8988T (cell line): ENCODE results near the gene DEPDC5.

Experiments used
- DNase-seq: peaks from one replicate; pipeline ENCODE4 v3.0.0; 2011

The DEPDC5 gene

GRCh38 chr22:31852691-31853421 lies 99.0 kb downstream of the DEPDC5 start:
- DNase-seq: no peak

- no peak for DNase-seq
Observed at GRCh38 chr22:31853736-31854495, 100.1 kb downstream of the DEPDC5 start.

GRCh38 chr22:31857247-31857646 lies 103.4 kb downstream of the DEPDC5 start:
- DNase-seq: no peak

- DNase-seq: no peak
Observed at GRCh38 chr22:31861226-31861840, 107.5 kb downstream of the DEPDC5 start.

GRCh38 chr22:31866918-31867317 lies 113.1 kb downstream of the DEPDC5 start:
- DNase-seq: no peak

- DNase-seq: no peak
Observed at GRCh38 chr22:31867386-31868153, 113.8 kb downstream of the DEPDC5 start.

GRCh38 chr22:31869739-31870138 lies 115.9 kb downstream of the DEPDC5 start:
- no peak for DNase-seq

GRCh38 chr22:31870890-31871289 lies 117.1 kb downstream of the DEPDC5 start:
- no peak for DNase-seq

- no peak for DNase-seq
Observed at GRCh38 chr22:31871480-31871879, 117.7 kb downstream of the DEPDC5 start.

GRCh38 chr22:31872209-31872608 lies 118.4 kb downstream of the DEPDC5 start:
- DNase-seq: no peak

- no peak for DNase-seq
Observed at GRCh38 chr22:31874821-31875220, 121.0 kb downstream of the DEPDC5 start.

GRCh38 chr22:31876156-31876920 lies 122.5 kb downstream of the DEPDC5 start:
- DNase-seq: no peak

GRCh38 chr22:31879585-31879984 lies 125.8 kb downstream of the DEPDC5 start:
- no peak for DNase-seq

GRCh38 chr22:31881200-31881599 lies 127.4 kb downstream of the DEPDC5 start:
- no peak for DNase-seq

- no peak for DNase-seq
Observed at GRCh38 chr22:31881865-31882264, 128.0 kb downstream of the DEPDC5 start.

GRCh38 chr22:31882971-31883370 lies 129.2 kb downstream of the DEPDC5 start:
- DNase-seq: no peak

GRCh38 chr22:31883989-31884388 lies 130.2 kb downstream of the DEPDC5 start:
- DNase-seq: no peak

GRCh38 chr22:31891366-31892079 lies 137.7 kb downstream of the DEPDC5 start:
- DNase-seq: no peak

GRCh38 chr22:31892080-31892433 lies 138.2 kb downstream of the DEPDC5 start:
- DNase-seq: no peak

GRCh38 chr22:31893460-31893859 lies 139.6 kb downstream of the DEPDC5 start:
- no peak for DNase-seq

GRCh38 chr22:31895411-31896123 lies 141.7 kb downstream of the DEPDC5 start:
- no peak for DNase-seq
